CD4-positive, alpha-beta T cell treated with Interleukin-17A for 1 hour (primary cell): Measurements from ENCODE around the gene SLC6A6.

Experiments
- DNase-seq: peaks from one replicate; pipeline ENCODE4 v3.0.0-alpha.2; 2020

SLC6A6 gene

GRCh38 chr3:14473411-14473891 is 71.0 kb downstream of the SLC6A6 start:
- no peak for DNase-seq

GRCh38 chr3:14474363-14475081 is 72.1 kb downstream of the SLC6A6 start:
- no peak for DNase-seq

- no peak for DNase-seq
These were observed 73.2 kb downstream of the SLC6A6 start for GRCh38 chr3:14475621-14476020.

- DNase-seq, result no peak
These were observed 74.3 kb downstream of the SLC6A6 start for GRCh38 chr3:14476583-14477265.

GRCh38 chr3:14477311-14477935 is 75.0 kb downstream of the SLC6A6 start:
- DNase-seq, result no peak

- no peak for DNase-seq
These were observed 76.6 kb downstream of the SLC6A6 start for GRCh38 chr3:14478956-14479550.

- DNase-seq, result no peak
These were observed 77.2 kb downstream of the SLC6A6 start for GRCh38 chr3:14479591-14479990.

GRCh38 chr3:14480207-14481017 is 78.0 kb downstream of the SLC6A6 start:
- DNase-seq, result no peak

GRCh38 chr3:14481018-14481645 is 78.7 kb downstream of the SLC6A6 start:
- no peak for DNase-seq

- no peak for DNase-seq
These were observed 79.2 kb downstream of the SLC6A6 start for GRCh38 chr3:14481646-14482036.

- no peak for DNase-seq
These were observed 79.9 kb downstream of the SLC6A6 start for GRCh38 chr3:14482271-14482721.

GRCh38 chr3:14483286-14483685 is 80.9 kb downstream of the SLC6A6 start:
- no peak for DNase-seq

- DNase-seq, result no peak
These were observed 82.3 kb downstream of the SLC6A6 start for GRCh38 chr3:14484741-14485140.

GRCh38 chr3:14485981-14486380 is 83.6 kb downstream of the SLC6A6 start:
- DNase-seq, result no peak

- no peak for DNase-seq
These were observed 84.1 kb downstream of the SLC6A6 start for GRCh38 chr3:14486460-14486859.

GRCh38 chr3:14487086-14487485 is 84.7 kb downstream of the SLC6A6 start:
- DNase-seq, result no peak

GRCh38 chr3:14487821-14488220 is 85.4 kb downstream of the SLC6A6 start:
- no peak for DNase-seq

- DNase-seq, result no peak
These were observed 86.1 kb downstream of the SLC6A6 start for GRCh38 chr3:14488286-14489041.

GRCh38 chr3:14489641-14490040 is 87.2 kb downstream of the SLC6A6 start:
- no peak for DNase-seq

GRCh38 chr3:14490255-14490654 is 87.8 kb downstream of the SLC6A6 start:
- DNase-seq, result no peak

- DNase-seq, result no peak
These were observed 88.4 kb downstream of the SLC6A6 start for GRCh38 chr3:14490831-14491230.
